ENCODE measurements around the gene TTLL5. TPM values are rescaled to one million over a fixed set of nuclear protein-coding genes. Genes with fewer than 3 reads are reported as not detected.

The TTLL5 gene
- total RNA-seq, 1 experiment from 2014 or later, result 35.7 TPM

DNA sequence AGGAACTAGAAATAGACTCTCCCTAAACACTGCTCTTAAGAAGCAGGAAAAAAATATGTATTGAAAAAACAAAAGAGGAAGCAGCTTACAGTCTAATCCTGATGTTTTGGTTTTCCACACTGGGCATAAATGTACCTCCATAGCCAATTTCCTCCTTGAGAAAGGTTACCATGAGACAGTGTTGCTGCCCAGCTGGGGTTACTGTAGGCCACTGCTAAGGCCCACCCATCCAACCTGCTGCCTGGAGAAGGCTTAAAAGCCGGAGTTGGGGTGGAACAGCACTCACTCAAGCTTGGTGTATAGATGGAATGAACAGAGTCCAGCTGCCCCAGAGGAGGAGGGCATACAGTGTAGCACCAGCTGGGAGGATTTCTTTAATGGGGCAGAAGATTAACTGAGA lies 41.5 kb upstream of the TTLL5 start:
- Histone ChIP-seq H4K8ac (replicated peaks; ENCODE audit: insufficient read length, low read depth, low read length) (no peak overlapping the region), H3K27ac (ENCODE audit: insufficient read length, low read depth, low read length) (no peak overlapping the region), H3K4me2 (ENCODE audit: insufficient read depth, insufficient read length, low read length) (no peak overlapping the region), H3K27me3 (ENCODE audit: insufficient read depth, low read length) (no peaks in the 10 kb centered on the region), H3K18ac (ENCODE audit: insufficient read length, low read depth, low read length) (no peak overlapping the region), H2BK20ac (ENCODE audit: low read depth, low read length, poor library complexity, severe bottlenecking) (no peak overlapping the region), H3K4me1 (ENCODE audit: insufficient read depth, low read length) (no peaks in the 10 kb centered on the region), H2BK5ac (ENCODE audit: insufficient read length, low read length) (no peak overlapping the region), H2BK12ac (ENCODE audit: insufficient read length, low read depth, low read length) (no peak overlapping the region), H3K9me3 (ENCODE audit: control insufficient read depth, low read depth, low read length) (no peaks in the 10 kb centered on the region), H2BK15ac (ENCODE audit: low read depth, low read length) (no peak overlapping the region), H2AFZ (ENCODE audit: low read length) (no peak overlapping the region), H3T11ph (ENCODE audit: low read length) (no peak overlapping the region), H4K91ac (ENCODE audit: insufficient read length, low read depth, low read length) (no peak overlapping the region), H4K20me1 (ENCODE audit: control insufficient read depth, insufficient read depth, insufficient read length) (no peaks in the 10 kb centered on the region), H3K14ac (ENCODE audit: insufficient read depth, low read length) (no peak overlapping the region), H3K9ac (ENCODE audit: extremely low read depth, insufficient read length, low read length) (no peak overlapping the region), H3K4ac (ENCODE audit: low read depth, low read length) (no peak overlapping the region), H3K56ac (ENCODE audit: insufficient read length, low read depth, low read length) (no peak overlapping the region), H4K5ac (ENCODE audit: insufficient read length, low read depth, low read length) (no peak overlapping the region), H2AK5ac (ENCODE audit: insufficient read length, low read length) (no peak overlapping the region), H3K23me2 (ENCODE audit: insufficient read length, low read depth, low read length, poor library complexity, severe bottlenecking) (no peaks in the 10 kb centered on the region), H3K79me1 (ENCODE audit: insufficient read depth, low read depth, low read length, poor library complexity, severe bottlenecking) (no peaks in the 10 kb centered on the region), H3K79me2 (ENCODE audit: insufficient read depth, low read length) (no peaks in the 10 kb centered on the region), H3K23ac (ENCODE audit: insufficient read length, low read depth, low read length) (no peak overlapping the region), H2BK120ac (ENCODE audit: low read depth, low read length, poor library complexity, severe bottlenecking) (no peak overlapping the region)
- H3K27me3 Mint-ChIP-seq (ENCODE audit: low read depth), result peaks cover 3% of the 10 kb centered on the region
- H3K9me3 Mint-ChIP-seq, result no peaks in the 10 kb centered on the region; a peak in 1 of 5 replicates
- DNase-seq, result no peak
- WGBS (ENCODE audit: extremely low coverage, insufficient read length, low lambda C conversion rate), result no CpG with 5 or more reads among the region's 1 CpG
- no peak overlapping the region for H3K4me3 Mint-ChIP-seq
- no peaks in the 10 kb centered on the region; a peak in 1 of 7 replicates for H3K36me3 Mint-ChIP-seq (ENCODE audit: insufficient read depth in 1 of 3, low read depth in 3 of 3)
- TF ChIP-seq, protein P1, sequence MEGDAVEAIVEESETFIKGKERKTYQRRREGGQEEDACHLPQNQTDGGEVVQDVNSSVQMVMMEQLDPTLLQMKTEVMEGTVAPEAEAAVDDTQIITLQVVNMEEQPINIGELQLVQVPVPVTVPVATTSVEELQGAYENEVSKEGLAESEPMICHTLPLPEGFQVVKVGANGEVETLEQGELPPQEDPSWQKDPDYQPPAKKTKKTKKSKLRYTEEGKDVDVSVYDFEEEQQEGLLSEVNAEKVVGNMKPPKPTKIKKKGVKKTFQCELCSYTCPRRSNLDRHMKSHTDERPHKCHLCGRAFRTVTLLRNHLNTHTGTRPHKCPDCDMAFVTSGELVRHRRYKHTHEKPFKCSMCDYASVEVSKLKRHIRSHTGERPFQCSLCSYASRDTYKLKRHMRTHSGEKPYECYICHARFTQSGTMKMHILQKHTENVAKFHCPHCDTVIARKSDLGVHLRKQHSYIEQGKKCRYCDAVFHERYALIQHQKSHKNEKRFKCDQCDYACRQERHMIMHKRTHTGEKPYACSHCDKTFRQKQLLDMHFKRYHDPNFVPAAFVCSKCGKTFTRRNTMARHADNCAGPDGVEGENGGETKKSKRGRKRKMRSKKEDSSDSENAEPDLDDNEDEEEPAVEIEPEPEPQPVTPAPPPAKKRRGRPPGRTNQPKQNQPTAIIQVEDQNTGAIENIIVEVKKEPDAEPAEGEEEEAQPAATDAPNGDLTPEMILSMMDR (conservative IDR thresholded peaks at IDR 0.05), result no peak
- H3K4me1 Mint-ChIP-seq, result no peaks in the 10 kb centered on the region
- H3K27ac Mint-ChIP-seq, result no peak overlapping the region
